Left kidney (tissue), 2 donors: ENCODE measurements around the gene VANGL2. TPM values are rescaled to one million over a fixed set of nuclear protein-coding genes. Genes with fewer than 3 reads are reported as not detected.
A peak's percentile ranks its signal among the peaks of the same experiment; 100 is the strongest.
"Not testable (repeated sequence)": the region's sequence is repeated elsewhere in the genome, so short reads cannot be mapped to it uniquely, and the experiment has no call there.

Experiments
- DNase-seq: peaks from one replicate; pipeline ENCODE4 v3.0.0-alpha.2; 2013
- polyA plus RNA-seq: library from polyadenylated mRNA; unstranded; fragments of 120-200 nt; gene quantifications from one replicate; pipeline ENCODE4 v1.2.1, GENCODE V29; 2013; ENCODE audit not compliant: insufficient read length

Gene VANGL2
- polyA plus RNA-seq, 1 donor = 39.3 TPM

DNA sequence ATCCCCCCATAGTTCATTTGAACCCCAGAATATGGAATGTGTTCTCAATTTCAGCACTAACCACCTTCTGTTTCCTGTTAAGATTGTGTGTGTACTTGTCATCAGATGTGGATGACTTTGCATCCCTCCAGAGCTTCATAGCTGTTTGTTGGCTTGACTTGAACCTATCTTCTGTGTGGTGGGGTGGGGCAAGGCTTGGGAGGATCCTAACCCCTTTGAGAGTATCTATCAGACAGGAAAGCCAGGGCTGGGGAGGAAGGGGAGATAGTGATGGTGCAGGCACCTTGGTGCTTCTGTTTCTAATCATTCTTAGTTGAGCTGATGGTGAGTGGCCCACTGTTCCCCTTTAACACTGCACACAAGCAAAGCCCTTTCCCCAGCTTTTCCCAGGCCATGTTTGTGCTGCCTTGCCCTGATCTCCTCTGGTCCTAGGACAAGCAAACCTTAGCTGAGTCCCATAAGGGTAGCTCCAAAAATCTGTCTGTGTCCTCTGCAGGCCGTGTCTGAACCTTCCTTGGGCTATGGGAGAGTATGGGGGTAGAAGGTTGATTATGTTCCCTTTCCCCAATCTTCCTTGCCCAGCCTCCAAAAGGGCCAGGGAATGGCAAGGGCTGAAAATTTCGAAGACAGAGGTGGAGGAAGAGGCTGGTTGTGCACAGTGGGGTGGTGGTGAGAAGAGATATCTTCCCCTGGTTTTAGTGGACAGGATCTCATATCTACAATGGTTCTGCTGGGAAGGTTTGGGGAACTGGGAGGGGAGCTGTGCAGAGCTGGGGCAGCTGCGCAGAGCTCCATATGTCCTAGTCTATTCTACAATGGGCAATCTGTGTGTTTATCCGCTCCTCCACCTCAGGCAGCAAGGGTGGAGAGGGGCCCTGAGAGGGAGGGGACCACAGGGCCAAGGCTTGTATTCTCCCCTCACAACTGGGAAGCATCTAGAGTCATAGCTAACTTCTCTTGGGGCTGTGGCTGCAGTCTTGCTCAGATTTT, 32.1 kb upstream of the VANGL2 start:
- DNase-seq = no peak

DNA sequence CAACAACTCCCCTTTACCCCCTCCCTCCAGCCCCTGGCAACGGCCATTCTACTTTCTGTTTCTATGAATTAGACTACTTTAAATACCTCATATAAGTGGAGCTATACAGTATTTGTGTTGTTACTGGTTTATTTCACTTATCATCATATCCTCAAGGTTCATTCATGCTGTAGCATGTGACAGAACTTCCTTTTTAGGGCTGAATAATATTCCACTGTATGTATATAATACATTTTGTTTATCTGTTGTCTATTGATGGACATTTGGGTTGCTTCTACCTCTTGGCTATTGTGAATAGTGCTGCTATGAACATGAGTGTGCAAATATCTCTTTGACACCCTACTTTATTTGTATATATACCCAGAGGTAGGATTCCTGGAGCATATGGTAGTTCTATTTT, 31.3 kb upstream of the VANGL2 start:
- no peak for DNase-seq

DNA sequence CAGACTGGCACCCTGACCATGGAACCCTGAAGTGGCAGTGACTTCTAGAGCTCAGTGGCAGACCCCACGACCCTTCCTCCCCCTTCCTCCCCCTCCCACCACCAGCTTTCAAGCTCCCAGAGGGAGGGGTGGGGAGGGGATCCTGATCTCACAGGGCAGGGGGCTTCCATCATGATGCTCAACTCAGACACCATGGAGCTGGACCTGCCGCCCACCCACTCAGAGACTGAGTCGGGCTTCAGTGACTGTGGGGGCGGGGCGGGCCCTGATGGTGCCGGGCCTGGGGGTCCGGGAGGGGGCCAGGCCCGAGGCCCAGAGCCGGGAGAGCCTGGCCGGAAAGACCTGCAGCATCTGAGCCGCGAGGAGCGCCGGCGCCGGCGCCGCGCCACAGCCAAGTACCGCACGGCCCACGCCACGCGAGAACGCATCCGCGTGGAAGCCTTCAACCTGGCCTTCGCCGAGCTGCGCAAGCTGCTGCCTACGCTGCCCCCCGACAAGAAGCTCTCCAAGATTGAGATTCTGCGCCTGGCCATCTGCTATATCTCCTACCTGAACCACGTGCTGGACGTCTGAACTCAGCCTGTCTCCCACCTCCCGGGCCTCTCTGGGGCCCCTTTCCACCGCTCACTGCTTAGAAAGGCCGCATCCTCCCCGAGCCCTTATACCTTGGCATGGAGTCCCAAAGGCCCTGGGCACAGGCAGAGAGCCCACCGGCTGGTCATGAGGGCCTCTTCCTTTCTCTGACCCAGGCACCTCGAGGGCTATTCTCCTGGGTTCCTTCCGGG, 29.6 kb upstream of the VANGL2 start:
- no peak for DNase-seq

DNA sequence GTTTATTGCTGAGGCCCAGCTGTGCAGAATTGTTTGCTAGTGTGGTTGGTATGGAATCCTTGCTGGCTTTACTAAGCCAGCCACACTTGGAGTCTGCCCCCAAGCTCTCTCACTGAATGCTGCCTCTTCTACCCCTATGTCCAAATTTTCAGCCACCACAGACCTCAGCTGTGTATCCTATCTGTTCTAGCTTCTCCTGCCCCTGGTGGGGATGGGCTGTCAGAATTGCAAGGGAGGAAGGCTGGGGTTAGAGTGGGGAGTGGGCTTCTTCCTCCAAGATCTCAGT, 29.1 kb upstream of the VANGL2 start:
- no peak for DNase-seq

DNA sequence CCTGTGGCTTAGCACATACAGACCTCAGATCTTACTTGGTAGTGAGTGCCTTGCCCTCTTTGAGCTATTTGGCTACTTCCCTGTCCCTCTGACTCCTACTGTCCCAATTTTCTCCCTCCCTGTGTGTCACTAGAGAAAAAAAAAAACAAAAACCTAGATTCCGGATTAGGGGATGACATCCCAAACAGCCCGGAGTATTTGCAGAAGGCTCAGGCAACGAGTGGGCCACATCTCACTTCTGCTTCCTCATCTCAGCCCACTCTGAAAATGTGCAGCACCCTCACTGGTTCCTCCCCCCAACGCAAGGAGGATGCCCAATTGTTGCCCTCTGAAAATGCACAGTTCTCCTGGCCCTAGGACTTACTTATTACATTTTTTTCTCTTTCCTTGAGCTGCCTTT, 28.6 kb upstream of the VANGL2 start:
- DNase-seq = no peak

DNA sequence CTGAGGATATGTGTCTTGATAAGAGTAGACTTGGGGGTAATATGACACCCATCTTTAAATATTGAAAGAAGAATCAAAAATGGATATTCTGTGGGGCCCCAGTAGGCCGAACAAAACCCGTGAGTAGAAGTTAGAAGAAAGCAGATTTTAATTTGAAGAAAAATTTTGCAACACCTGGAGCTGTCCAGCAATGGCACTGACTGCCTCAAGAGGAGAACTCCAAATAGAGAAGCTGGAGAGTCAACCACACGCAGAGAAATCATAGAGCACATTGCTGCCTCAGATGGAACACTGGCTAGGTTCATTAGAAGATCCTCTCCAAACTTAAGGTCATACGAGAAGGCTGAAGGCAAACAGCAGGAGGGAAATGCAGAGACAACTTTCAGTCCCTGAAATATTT, 26.7 kb upstream of the VANGL2 start:
- DNase-seq = no peak

DNA sequence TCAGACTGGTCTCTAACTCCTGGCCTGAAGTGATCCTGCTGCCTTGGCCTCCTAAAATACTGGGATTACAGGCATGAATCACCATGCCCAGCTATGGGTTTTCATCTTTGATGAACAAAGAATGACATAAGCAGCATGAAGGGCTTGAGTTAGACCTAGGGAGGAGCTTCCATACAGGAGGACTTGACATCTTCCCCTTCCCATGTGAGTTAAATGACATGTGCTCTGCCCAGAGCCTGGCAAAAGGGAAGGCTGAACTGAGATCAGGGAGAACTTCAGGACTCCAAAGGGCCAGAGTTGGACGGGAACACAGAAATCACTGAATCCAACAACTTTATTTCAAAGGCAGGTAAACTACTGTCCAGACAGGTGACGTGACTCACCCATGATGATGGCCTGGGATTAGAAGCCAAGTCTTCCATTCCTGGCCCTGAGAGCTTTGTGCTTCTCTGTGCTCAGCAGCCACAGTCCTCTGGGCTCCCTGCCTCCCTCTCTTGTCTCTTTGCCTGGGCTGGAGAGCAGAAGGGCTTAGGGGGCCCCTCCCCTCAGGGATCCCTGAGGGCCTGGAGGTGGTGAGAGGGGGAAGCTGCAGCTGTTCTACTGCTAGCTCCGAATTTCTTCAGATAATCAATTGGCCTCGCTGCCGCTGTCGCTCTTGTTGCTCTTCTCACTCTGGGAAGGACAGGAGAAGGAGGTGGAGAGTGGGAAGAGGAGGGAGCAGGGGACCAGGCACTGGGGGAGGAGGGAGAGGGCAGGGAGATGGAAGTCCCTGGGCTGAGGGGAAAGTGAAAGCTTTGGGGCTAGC, 25.9 kb upstream of the VANGL2 start:
- no peak for DNase-seq

DNA sequence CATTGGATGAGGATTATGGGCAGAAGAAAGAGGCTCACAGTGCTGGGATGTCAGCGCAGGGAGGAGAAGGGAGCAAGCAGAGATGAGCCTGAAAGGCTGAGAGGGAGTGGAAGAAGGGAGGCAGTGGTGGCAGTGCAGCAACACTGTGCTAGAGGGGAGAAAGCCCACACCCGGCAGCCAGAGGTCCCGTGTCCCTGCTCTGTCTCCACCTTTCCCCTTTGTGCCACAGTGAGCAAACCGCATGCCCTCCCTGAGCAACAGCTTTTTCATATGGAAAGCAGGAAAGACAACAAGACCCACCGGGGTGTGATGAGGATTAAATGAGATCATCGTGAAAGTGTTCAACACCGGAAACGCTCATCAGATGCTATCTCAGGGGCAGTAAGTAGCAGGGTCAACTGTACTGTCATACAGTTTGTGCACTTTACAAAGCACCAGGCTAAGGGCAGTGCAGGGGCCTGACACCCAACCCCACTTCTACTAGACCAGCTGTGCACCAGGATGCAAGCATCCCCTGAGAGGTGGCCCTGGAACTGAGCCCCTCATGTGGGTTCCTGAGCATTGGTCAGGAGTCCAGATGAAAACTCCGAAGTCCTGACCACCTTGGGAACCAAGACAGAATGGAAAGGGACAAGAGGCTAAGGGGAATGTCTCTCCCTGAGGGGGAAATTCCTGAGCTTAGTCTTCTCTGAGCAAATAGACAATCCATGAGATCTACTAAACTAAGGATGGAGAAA, 24.4 kb upstream of the VANGL2 start:
- no peak for DNase-seq

DNA sequence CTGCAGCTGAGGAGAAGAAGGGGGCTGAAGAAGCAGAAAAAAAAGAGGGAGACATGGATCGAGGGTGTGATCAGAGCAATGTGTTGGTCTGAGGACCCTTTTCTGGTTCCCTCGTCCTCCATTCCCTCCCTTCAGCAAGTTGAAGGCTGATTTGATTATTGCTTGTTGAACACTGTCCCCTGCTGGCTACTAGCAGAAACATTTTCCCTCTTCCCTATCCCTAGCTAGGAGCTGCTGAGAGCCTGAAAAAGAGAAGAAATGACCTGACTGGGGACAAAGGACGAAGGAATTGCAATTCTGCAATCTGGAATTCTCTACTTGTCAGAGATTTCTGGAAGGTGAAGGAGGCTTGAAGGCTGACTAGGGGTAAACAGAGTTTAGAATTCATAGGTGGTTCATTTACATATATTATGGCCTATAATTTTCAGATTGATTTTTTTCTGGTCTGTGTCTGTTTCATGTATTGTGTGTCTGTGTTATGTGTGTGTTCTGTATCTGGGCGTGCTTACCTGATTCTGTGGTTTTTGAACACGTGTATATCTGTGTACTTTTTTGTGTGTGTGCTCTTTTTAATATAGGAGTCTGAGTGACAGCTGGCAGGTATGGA, 23.7 kb upstream of the VANGL2 start:
- DNase-seq = peak; percentile 54

DNA sequence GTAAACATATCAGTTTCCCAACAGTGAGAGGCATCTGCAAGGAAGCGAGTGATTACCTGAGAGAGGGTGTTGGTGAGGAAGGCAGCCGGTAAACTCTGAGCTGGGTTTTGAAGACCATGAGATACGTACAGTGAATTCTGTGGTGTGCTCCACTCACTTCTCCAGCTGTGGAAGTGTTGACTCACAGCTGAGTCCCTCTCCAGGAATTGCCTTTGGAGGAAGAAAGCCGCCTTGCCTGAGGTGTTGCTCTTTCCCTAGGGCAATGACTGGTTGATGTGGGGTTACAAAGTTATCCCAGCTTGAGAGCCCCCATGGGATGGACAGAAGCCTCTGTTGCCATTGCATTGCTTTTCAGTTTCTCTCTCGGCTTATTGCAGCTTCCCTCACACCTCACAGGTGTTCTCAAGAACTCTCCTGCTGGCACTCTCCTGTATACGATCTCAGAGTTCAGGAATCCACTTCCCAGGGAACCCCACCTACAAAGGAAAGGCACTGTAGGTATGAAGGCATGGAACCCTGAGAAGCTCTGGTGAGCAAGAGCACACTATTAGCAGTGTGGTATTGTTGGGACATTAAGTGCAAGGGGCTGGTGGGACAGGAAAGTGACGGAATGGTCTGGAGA, 22.7 kb upstream of the VANGL2 start:
- no peak for DNase-seq

DNA sequence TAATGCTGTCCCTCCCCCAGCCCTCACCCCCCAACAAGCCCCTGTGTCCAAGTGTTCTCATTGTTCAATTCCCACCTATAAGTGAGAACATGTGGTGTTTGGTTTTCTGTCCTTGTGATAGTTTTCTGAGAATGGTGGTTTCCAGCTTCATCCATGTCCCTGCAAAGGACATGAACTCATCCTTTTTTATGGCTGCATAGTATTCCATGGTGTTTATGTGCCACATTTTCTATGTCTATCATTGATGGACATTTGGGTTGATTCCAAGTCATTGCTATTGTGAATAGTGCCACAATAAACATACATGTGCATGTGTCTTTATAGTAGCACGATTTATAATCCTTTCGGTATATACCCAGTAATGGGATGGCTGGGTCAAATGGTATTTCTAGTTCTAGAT, 15.6 kb upstream of the VANGL2 start:
- not testable (repeated sequence) for DNase-seq

DNA sequence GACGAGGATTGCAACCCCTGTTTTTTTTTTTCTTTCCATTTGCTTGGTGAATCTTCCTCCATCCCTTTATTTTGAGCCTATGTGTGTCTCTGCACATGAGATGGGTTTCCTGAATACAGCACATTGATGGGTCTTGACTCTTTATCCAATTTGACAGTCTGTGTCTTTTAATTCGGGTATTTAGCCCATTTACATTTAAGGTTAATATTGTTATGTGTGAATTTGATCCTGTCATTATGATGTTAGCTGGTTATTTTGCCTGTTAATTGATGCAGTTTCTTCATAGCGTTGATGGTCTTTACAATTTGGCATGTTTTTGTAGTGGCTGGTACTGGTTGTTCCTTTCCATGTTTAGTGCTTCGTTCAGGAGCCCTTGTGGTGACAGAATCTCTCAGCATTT, 12.0 kb upstream of the VANGL2 start:
- not testable (repeated sequence) for DNase-seq

DNA sequence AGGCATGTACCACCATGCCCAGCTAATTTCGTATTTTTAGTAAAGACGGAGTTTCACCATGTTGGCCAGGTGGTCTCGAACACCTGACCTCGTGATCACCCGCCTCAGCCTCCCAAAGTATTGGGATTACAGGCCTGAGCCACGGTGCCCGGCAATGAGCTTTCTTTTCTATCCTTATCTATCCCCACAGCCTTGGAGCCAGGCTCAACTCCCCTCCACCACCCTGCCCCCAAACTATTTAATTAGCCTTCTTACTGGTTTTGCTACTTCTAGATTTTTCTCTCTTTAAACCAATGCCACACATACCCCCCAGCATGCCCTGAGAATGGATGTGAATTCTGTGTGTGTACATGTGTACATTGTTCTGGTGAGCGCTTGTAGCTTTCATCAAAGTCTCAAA, 5.7 kb upstream of the VANGL2 start:
- no peak for DNase-seq

DNA sequence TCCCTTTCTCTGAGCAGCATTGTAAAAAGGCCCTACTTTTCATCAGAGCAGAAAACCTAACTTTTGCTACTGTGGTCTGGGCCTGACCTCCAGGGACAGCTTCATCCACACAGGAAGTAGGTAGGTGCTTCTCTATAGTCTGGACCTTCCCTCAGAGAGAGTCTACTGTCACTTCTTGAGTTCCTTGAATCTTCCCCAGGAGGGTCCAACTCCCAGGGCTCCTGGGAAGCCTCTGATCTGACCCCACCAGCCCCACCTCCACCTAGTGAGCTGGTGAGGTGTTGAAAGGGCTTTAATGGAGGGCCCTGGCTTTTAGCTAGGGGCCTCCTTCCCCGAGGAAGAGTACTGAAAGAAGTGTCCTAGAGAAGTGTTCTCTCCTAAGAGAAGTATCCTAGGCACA, 2.7 kb upstream of the VANGL2 start:
- DNase-seq = no peak

DNA sequence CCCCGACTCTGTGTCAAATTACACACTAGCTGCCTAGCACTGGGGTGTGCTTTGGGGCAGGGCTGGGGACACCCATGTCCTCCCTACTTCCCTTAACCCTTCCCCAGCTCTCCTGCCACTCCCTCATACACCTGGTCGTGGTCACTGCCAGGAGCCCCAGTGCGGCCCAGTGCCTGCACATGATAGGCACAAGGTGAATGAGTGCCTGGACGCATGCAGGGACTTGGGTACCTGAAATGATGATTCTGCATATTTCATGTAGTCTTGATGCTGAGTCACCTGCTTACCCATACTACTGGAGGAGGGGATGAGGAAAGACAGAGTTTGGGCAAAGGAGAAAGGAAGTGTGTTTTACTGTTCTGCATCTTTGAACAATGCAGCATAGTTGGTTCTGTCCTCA, 1.5 kb upstream of the VANGL2 start:
- DNase-seq = no peak

DNA sequence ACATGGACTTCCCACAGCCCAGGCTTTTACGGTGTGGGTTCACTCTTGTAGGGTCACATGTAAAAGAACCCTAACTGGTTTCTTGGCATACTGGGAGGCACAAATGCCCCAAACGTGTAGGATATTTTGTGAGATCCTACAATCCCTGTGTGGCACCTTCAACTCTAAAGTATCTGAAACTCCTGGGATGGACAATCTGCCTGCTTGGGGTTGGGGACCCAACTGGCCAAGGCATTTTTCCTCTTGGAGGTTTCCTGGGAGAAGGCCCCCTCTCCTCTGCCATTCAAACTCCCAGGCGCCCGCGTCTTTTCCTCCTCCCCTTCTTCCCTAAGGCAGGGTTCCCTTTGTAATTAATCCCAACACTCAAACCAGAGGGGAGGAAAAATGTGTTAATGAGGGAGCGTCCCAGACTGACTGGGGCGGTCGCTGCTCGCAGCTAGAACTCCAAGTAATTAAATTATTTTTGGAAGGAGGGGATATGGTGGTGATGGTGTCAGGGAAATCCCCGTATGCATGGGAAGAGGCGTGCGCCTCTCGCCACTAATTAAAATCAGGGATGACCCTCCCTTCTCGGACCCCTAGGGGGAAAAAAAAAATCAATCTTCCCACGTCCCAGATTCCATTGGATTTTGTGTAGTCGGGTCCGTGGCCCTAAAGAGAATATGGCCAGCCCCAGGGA, 681 bp upstream of the VANGL2 start:
- no peak for DNase-seq

DNA sequence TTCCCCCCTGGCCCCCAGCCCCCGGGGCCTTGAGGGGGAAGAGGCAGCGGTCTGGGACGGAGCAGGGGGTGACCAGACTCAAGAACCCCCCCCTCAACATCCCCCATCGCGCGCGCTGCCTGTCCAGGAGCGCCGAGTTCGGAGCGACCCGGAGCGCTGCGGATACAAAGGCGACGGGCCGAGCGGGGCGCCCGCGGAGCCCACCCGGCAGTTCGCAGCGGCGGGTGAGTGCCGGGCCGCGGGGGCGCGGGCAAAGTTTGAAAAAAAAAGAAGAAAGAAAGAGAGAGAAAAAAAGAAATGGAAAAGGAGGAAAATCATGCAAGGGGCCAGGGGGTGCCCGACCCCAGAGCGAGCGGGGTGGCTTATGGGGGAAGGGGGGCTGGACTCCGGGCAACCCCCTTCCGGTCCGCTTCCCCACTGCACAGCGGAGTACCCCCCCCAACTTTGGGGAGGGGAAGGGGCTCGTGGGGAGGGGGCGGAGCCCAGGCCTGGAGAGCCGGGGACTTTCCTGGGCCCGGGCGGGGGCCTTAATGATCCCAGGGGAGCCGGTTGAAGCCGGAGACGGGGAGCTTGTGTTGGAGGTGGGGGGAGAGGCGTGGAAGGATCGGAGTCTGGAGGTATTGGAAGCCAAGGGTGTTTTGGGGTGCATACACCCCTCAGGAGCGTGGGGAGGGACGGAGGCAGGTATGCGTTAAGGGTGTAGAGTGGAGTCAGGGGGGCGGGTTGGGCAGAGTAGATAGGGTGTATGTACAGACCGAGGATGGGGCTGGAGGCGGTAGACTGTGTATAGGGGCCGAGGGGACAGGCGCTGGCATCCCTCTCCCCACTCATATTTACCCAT, 502 bp downstream of the VANGL2 start:
- DNase-seq = peak; percentile 65

DNA sequence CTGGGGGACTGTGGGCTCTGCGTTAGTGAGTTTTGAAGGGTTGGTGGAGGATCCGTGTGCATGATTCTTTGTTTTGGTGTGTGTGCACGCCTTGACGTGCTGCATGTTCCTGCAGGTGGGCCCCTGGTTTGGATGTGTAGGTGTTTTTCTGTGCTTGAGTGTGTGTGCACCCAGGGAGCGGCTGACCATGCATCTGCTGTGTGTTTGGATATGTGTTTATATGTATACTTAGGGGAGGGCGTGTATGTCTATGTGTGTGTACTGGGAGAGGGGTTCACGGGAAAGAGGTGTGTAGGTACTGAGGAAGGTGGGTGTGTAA, 1.1 kb downstream of the VANGL2 start:
- no peak for DNase-seq

DNA sequence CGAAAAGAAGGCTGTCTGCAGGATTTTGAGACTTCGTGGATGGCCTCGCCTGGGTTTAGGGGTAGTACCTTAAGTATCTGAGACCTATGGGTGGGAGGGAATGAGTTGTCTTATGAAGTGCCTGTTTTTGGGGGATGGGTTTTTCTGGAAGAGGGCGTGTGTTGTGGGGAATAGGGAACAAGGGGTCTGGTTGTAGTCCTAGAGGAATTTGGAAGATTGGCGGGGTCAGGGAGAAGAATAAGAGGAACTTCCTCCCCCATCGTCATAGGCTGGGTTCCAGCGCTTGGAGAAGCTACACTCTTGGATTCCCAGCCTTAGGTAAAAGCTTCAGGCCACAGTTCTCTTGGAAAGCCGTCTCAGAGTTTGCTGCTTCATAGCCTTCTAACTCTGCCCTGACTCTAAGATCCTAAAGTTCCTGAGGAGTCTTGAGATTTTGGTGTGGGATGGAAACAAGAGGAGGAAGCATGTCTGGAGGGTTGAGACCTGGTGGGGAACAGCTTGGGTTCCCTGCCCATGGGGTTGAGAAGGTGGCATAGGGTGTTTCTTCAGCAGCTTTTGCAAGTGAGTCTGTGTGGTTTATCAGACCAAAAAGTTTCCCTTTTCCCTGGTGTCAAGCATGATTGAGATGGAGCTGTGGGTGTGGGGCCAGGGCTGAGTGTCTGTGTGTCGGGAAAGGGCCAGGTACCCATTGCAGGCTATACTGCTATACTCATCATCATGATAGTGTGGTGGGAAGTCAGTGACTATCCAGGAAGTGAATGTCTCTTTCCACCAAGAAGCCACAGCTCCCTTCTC, 1.8 kb downstream of the VANGL2 start:
- DNase-seq = no peak
